PFSK-1 (cell line): ENCODE measurements around the gene KLHL11.

Source experiments
- FOXP2 ChIP-seq: optimal IDR thresholded peaks from 2 replicates; pipeline ENCODE3; 2011; ENCODE audit warnings: borderline replicate concordance, control low read depth, inconsistent platforms; ENCODE audit not compliant: insufficient read depth; ENCODE audit errors: extremely low read length, extremely low read depth
- REST ChIP-seq, 2 experiments: IDR thresholded peaks; 2 replicates each; pipeline versions ENCODE4 v1.6.1 to v1.8.0; 2011 to 2012; ENCODE audit warnings: low read depth in 2 of 2, low read length in 2 of 2, control low read depth in 1 of 2, inconsistent platforms in 1 of 2, mild to moderate bottlenecking in 1 of 2, moderate library complexity in 1 of 2; ENCODE audit not compliant: insufficient read depth in 1 of 2
- TAF1 ChIP-seq: IDR thresholded peaks from 2 replicates; pipeline ENCODE4 v1.6.1; 2012; ENCODE audit warnings: low read length, control low read depth, borderline replicate concordance; ENCODE audit not compliant: insufficient read depth

GRCh38 chr17:41825175-41825845 lies 39.9 kb downstream of the KLHL11 start:
- TF ChIP-seq TAF1: no peak
- TF ChIP-seq REST (IDR thresholded peaks at IDR 0.05; ENCODE audit: insufficient read depth in 1 of 2, low read depth in 2 of 2, low read length in 2 of 2): no peak
- no peak for TF ChIP-seq FOXP2
